HepG2 (cell line): ENCODE data around the gene COX18. TPM values are rescaled to one million over a fixed set of nuclear protein-coding genes. Genes with fewer than 3 reads are reported as not detected.

ENCODE experiments used
- AHDC1 ChIP-seq: sonication (generic); formaldehyde crosslinking; IDR thresholded peaks from 2 replicates; pipeline ENCODE4 v1.5.1; 2020; ENCODE audit warnings: mild to moderate bottlenecking, missing genetic modification reagents, borderline replicate concordance
- FOXK1 ChIP-seq: sonication (generic); formaldehyde crosslinking; IDR thresholded peaks from 2 replicates; pipeline ENCODE4 v1.4.0; 2020; ENCODE audit warnings: low read depth, missing genetic modification reagents, borderline replicate concordance
- MIER2 ChIP-seq: IDR thresholded peaks from 2 replicates; pipeline ENCODE4 v1.6.1; 2016; ENCODE audit warnings: missing biosample characterization, missing genetic modification reagents
- MYNN ChIP-seq: sonication (generic); formaldehyde crosslinking; IDR thresholded peaks from 2 replicates; pipeline ENCODE4 v1.4.0; 2020; ENCODE audit warnings: mild to moderate bottlenecking, low read depth, missing genetic modification reagents
- RXRA ChIP-seq: sonication (generic); formaldehyde crosslinking; IDR thresholded peaks from 2 replicates; pipeline ENCODE4 v1.5.1; 2020; ENCODE audit warnings: missing genetic modification reagents
- SKIL ChIP-seq: sonication (generic); formaldehyde crosslinking; IDR thresholded peaks from 2 replicates; pipeline ENCODE4 v1.8.0; 2022; ENCODE audit warnings: missing genetic modification reagents, mild to moderate bottlenecking, moderate library complexity, borderline replicate concordance
- TBX2 ChIP-seq: sonication (generic); formaldehyde crosslinking; IDR thresholded peaks from 2 replicates; pipeline ENCODE4 v1.5.0; 2020; ENCODE audit warnings: missing genetic modification reagents, mild to moderate bottlenecking, borderline replicate concordance
- YEATS4 ChIP-seq: sonication (generic); formaldehyde crosslinking; IDR thresholded peaks from 2 replicates; pipeline ENCODE4 v1.4.0; 2020; ENCODE audit warnings: missing genetic modification reagents, borderline replicate concordance
- polyA plus RNA-seq, 8 experiments: library from polyadenylated mRNA; depleted of rRNA in 3 of 8; stranded (reverse) in 7 of 8; unstranded in 1 of 8; fragments of >200 nt; fragmentation: Illumina TruSeq in 4 of 8; extraction: Trizol in 4 of 8; gene quantifications; 2 replicates each; pipeline versions ENCODE4 v1.2.1 to v1.2.3, GENCODE V29; 2011 to 2016; ENCODE audit warnings: low read depth in 4 of 8, missing spikeins in 1 of 8, mixed read lengths in 1 of 8; ENCODE audit not compliant: insufficient read depth in 1 of 8
- total RNA-seq, 5 experiments: library from RNA; depleted of rRNA; stranded (reverse); fragments of >200 nt; fragmentation: Illumina TruSeq; extraction: Trizol; gene quantifications; 2 replicates each; pipeline ENCODE4 v1.2.3, GENCODE V29; 2016; ENCODE audit warnings: low read depth in 1 of 5
- TF ChIP-seq, protein P1 (sequence below): sonication (generic); formaldehyde crosslinking; IDR thresholded peaks from 2 replicates; pipeline ENCODE4 v1.4.0; 2020; ENCODE audit warnings: missing genetic modification reagents
- TF ChIP-seq, protein P2 (sequence below): sonication (generic); formaldehyde crosslinking; IDR thresholded peaks from 2 replicates; pipeline ENCODE4 v1.8.0; 2022; ENCODE audit warnings: missing genetic modification reagents, mild to moderate bottlenecking, inconsistent platforms, borderline replicate concordance
- TF ChIP-seq, protein P3 (sequence below): sonication (generic); formaldehyde crosslinking; IDR thresholded peaks from 2 replicates; pipeline ENCODE4 v1.8.0; 2023; ENCODE audit warnings: mild to moderate bottlenecking, missing genetic modification reagents

Gene COX18
- total and polyA plus RNA-seq, 2 of the 13 experiments (the other 11 are each of a cell fraction or from before 2014, with no cell fraction given), result 8.7 to 21.3 TPM

DNA sequence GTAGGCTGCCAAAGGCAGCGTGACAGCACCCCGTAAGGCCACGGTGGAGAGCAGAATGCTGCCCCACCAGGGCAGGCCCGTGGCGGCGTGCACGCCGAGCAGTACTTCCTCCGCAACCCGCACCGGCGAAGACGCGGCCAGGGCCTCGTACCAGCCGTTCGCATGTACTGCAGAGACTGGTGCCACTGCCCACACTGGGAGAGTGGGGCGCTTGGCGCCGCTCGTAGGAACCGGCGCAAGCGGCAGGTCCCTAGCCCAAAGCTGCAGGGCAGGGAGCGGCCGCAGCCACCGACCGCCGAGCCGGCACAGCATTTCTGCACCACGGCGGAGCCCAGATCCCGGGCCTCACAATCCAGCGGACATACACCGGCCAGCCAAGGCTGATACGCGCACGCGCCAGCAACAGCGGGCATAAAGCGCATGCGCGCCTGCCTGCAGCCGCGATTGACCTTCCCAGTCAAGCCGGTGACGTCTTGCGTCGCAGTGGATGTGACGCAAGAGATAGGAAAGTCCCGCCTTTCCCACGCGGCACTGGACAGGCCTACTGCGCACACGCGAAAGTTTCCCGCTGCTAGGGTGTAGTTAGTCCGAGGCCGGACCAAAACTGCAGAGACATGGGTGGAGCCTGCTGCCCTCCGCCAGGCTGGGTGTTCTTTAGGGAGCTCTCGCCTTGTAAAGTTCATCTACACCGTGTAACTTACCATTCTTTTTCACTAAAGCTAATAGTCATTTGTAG lies at the start of gene COX18 (continued):
- TF ChIP-seq, protein P1, sequence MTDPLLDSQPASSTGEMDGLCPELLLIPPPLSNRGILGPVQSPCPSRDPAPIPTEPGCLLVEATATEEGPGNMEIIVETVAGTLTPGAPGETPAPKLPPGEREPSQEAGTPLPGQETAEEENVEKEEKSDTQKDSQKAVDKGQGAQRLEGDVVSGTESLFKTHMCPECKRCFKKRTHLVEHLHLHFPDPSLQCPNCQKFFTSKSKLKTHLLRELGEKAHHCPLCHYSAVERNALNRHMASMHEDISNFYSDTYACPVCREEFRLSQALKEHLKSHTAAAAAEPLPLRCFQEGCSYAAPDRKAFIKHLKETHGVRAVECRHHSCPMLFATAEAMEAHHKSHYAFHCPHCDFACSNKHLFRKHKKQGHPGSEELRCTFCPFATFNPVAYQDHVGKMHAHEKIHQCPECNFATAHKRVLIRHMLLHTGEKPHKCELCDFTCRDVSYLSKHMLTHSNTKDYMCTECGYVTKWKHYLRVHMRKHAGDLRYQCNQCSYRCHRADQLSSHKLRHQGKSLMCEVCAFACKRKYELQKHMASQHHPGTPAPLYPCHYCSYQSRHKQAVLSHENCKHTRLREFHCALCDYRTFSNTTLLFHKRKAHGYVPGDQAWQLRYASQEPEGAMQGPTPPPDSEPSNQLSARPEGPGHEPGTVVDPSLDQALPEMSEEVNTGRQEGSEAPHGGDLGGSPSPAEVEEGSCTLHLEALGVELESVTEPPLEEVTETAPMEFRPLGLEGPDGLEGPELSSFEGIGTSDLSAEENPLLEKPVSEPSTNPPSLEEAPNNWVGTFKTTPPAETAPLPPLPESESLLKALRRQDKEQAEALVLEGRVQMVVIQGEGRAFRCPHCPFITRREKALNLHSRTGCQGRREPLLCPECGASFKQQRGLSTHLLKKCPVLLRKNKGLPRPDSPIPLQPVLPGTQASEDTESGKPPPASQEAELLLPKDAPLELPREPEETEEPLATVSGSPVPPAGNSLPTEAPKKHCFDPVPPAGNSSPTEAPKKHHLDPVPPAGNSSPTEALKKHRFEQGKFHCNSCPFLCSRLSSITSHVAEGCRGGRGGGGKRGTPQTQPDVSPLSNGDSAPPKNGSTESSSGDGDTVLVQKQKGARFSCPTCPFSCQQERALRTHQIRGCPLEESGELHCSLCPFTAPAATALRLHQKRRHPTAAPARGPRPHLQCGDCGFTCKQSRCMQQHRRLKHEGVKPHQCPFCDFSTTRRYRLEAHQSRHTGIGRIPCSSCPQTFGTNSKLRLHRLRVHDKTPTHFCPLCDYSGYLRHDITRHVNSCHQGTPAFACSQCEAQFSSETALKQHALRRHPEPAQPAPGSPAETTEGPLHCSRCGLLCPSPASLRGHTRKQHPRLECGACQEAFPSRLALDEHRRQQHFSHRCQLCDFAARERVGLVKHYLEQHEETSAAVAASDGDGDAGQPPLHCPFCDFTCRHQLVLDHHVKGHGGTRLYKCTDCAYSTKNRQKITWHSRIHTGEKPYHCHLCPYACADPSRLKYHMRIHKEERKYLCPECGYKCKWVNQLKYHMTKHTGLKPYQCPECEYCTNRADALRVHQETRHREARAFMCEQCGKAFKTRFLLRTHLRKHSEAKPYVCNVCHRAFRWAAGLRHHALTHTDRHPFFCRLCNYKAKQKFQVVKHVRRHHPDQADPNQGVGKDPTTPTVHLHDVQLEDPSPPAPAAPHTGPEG (CRISPR knock-in tag), result 0 out of 2 replicates have a peak, but pooled peaks have one; percentile 67
- TF ChIP-seq FOXK1 (CRISPR knock-in tag), result peak; percentile 45; the same call in 1 of the 2 replicates
- no peak for TF ChIP-seq MYNN (CRISPR knock-in tag)
- TF ChIP-seq, protein P2, sequence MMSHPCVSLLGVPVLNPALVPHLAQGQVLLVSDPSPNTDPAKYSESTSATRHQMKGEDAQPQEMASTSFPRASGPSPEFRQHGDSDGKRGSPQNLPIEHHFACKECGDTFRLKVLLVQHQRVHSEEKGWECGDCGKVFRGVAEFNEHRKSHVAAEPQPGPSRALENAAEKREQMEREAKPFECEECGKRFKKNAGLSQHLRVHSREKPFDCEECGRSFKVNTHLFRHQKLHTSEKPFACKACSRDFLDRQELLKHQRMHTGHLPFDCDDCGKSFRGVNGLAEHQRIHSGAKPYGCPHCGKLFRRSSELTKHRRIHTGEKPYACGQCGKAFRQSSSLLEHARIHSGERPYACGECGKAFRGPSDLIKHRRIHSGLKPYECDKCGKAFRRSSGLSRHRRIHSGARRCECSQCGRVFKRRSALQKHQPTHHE (CRISPR knock-in tag), result peak; percentile 97; the same call in 1 of the 2 replicates
- peak; percentile 17; the same call in 1 of the 2 replicates for TF ChIP-seq MIER2 (CRISPR knock-in tag)
- peak; percentile 93 for TF ChIP-seq TBX2
- TF ChIP-seq, protein P3, sequence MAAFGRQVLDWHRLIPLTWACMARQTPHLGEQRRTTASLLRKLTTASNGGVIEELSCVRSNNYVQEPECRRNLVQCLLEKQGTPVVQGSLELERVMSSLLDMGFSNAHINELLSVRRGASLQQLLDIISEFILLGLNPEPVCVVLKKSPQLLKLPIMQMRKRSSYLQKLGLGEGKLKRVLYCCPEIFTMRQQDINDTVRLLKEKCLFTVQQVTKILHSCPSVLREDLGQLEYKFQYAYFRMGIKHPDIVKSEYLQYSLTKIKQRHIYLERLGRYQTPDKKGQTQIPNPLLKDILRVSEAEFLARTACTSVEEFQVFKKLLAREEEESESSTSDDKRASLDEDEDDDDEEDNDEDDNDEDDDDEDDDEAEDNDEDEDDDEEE (CRISPR knock-in tag), result peak; percentile 95
- TF ChIP-seq YEATS4 (CRISPR knock-in tag), result peak; percentile 94
- peak; percentile 92 for TF ChIP-seq RXRA (CRISPR knock-in tag)
- TF ChIP-seq AHDC1 (CRISPR knock-in tag), result peak; percentile 78
- 0 out of 2 replicates have a peak, but pooled peaks have one; percentile 2 for TF ChIP-seq SKIL
